Left cardiac atrium (tissue), 4 donors: ENCODE results near the gene ABAT. TPM values are rescaled to one million over a fixed set of nuclear protein-coding genes. Genes with fewer than 3 reads are reported as not detected.
"Not testable (repeated sequence)": the region's sequence is repeated elsewhere in the genome, so short reads cannot be mapped to it uniquely, and the experiment has no call there.

Source experiments
- ATAC-seq, 2 donors: fragments of 200-7000 bp; cut with Tn5 transposase; one replicate each; pipeline ENCODE4 v1.9.1; 2020; ENCODE audit warnings: mild to moderate bottlenecking in 2 of 2, moderate library complexity in 2 of 2
- DNase-seq: peaks from one replicate; pipeline ENCODE4 v3.0.0-alpha.2; 2020
- intact Hi-C, 2 donors: fragments of 100-400 bp; cut with DNase I; formaldehyde crosslinking; loops; one replicate each; pipeline versions ENCODE4 v1.14.1 to v1.15.1; 2022 to 2023
- total RNA-seq, 2 donors: library from RNA; stranded (reverse); fragmentation: NEBNext Ultra II Directional; extraction: Animal tissue kit (Norgen Biotek cat#: 25700); gene quantifications; one replicate each; pipeline ENCODE4 v1.2.1, GENCODE V29; 2021
- donor health status: DM: no; HTN: yes; CAD: no.
- donor health status: DM: no; HTN: yes; CAD: no; lungs with severe emphysema.
- donor health status: DM: yes; HTN: yes; CAD: no.
- donor health status: Dilated cardiomyopathy.

The ABAT gene
- total RNA-seq, 2 donors from 2014 or later, result 4.2 to 5.0 TPM

GRCh38 chr16:8676737-8677375, 2.4 kb downstream of the ABAT start:
- intact Hi-C loops, result no loop called here
- DNase-seq (no peak), ATAC-seq (no peak)

GRCh38 chr16:8677481-8677880, 3.1 kb downstream of the ABAT start:
- no peak for ATAC-seq
- intact Hi-C loops, result no loop called here

GRCh38 chr16:8678068-8678927, 3.9 kb downstream of the ABAT start:
- DNase-seq, result no peak

More at GRCh38 chr16:8677481-8677880, 3.1 kb downstream of the ABAT start:
- DNase-seq, result no peak

GRCh38 chr16:8679151-8679550, 4.7 kb downstream of the ABAT start:
- ATAC-seq (no peak), DNase-seq (no peak)
- intact Hi-C loops, result no loop called here

More at GRCh38 chr16:8678068-8678927, 3.9 kb downstream of the ABAT start:
- intact Hi-C loops, result no loop called here
- ATAC-seq, result no peak

GRCh38 chr16:8682551-8683259, 8.3 kb downstream of the ABAT start:
- no peak for ATAC-seq
- intact Hi-C loops, result no loop called here
- no peak for DNase-seq

GRCh38 chr16:8683640-8684039, 9.2 kb downstream of the ABAT start:
- no peak for DNase-seq
- intact Hi-C loops, result no loop called here
- no peak for ATAC-seq

- intact Hi-C loops, result no loop called here
- ATAC-seq, result no peak
- no peak for DNase-seq
Observed at GRCh38 chr16:8685617-8686016, 11.2 kb downstream of the ABAT start.

- DNase-seq (peak; percentile 29), ATAC-seq (peak; percentile 76 to 88)
- intact Hi-C loops, result no loop called here
Observed at GRCh38 chr16:8686031-8686621, 11.7 kb downstream of the ABAT start.

GRCh38 chr16:8686879-8687278, 12.5 kb downstream of the ABAT start:
- intact Hi-C loops, result no loop called here
- ATAC-seq (no peak), DNase-seq (no peak)

- intact Hi-C loops, result no loop called here
- DNase-seq (no peak), ATAC-seq (no peak)
Observed at GRCh38 chr16:8689686-8690085, 15.3 kb downstream of the ABAT start.

- ATAC-seq (no peak), DNase-seq (no peak)
- intact Hi-C loops, result no loop called here
Observed at GRCh38 chr16:8691728-8692127, 17.3 kb downstream of the ABAT start.

- DNase-seq (no peak), ATAC-seq (no peak)
Observed at GRCh38 chr16:8694795-8695728, 20.6 kb downstream of the ABAT start.

GRCh38 chr16:8696880-8697279, 22.5 kb downstream of the ABAT start:
- DNase-seq (no peak), ATAC-seq (peak in 1 of 2 donors; percentile 78)
- intact Hi-C loops, result no loop called here

More at GRCh38 chr16:8694795-8695728, 20.6 kb downstream of the ABAT start:
- intact Hi-C loops, result no loop called here

GRCh38 chr16:8697965-8698364, 23.5 kb downstream of the ABAT start:
- no peak for DNase-seq
- ATAC-seq, result no peak
- intact Hi-C loops, result no loop called here

- DNase-seq (no peak), ATAC-seq (no peak)
- intact Hi-C loops, result no loop called here
Observed at GRCh38 chr16:8703693-8704092, 29.3 kb downstream of the ABAT start.

- intact Hi-C loops, result no loop called here
- DNase-seq, result no peak
- ATAC-seq, result no peak
Observed at GRCh38 chr16:8704098-8704497, 29.7 kb downstream of the ABAT start.

GRCh38 chr16:8705100-8705822, 30.8 kb downstream of the ABAT start:
- DNase-seq, intact Hi-C loops, ATAC-seq: not testable (repeated sequence)

- no peak for DNase-seq
- no peak for ATAC-seq
- intact Hi-C loops, result no loop called here
Observed at GRCh38 chr16:8708536-8708935, 34.1 kb downstream of the ABAT start.
